HepG2 (cell line): Measurements from ENCODE around the gene NUFIP1. TPM values are rescaled to one million over a fixed set of nuclear protein-coding genes. Genes with fewer than 3 reads are reported as not detected.

Experiments used
- CCDC6 ChIP-seq: sonication (generic); formaldehyde crosslinking; IDR thresholded peaks from 2 replicates; pipeline ENCODE4 v1.8.1; 2022; ENCODE audit warnings: mild to moderate bottlenecking, missing genetic modification reagents, moderate library complexity
- KIAA2018 ChIP-seq: sonication (generic); formaldehyde crosslinking; IDR thresholded peaks from 2 replicates; pipeline ENCODE4 v1.5.0; 2020; ENCODE audit warnings: mild to moderate bottlenecking, missing genetic modification reagents, borderline replicate concordance
- SALL1 ChIP-seq: sonication (generic); formaldehyde crosslinking; IDR thresholded peaks from 2 replicates; pipeline ENCODE4 v1.8.0; 2022; ENCODE audit warnings: mild to moderate bottlenecking, missing genetic modification reagents
- SMAD9 ChIP-seq: sonication (generic); formaldehyde crosslinking; IDR thresholded peaks from 2 replicates; pipeline ENCODE4 v1.5.1; 2020; ENCODE audit warnings: mild to moderate bottlenecking, missing genetic modification reagents
- SMC3 ChIP-seq: IDR thresholded peaks from 2 replicates; pipeline ENCODE4 v1.6.1; 2011; ENCODE audit warnings: low read length, improper control_type of control experiment
- ZBTB26 ChIP-seq: IDR thresholded peaks from 2 replicates; pipeline ENCODE4 v1.6.1; 2016; ENCODE audit warnings: missing compliant biosample characterization, missing genetic modification reagents, borderline replicate concordance
- ZNF275 ChIP-seq: sonication (generic); formaldehyde crosslinking; IDR thresholded peaks from 2 replicates; pipeline ENCODE4 v1.8.0; 2022; ENCODE audit warnings: missing genetic modification reagents, mild to moderate bottlenecking, inconsistent platforms, borderline replicate concordance
- ZNF407 ChIP-seq: sonication (generic); formaldehyde crosslinking; IDR thresholded peaks from one replicate; pipeline ENCODE4 v1.5.1; 2020; ENCODE audit warnings: mild to moderate bottlenecking, missing genetic modification reagents; ENCODE audit errors: not compliant biosample characterization
- ZNF879 ChIP-seq: sonication (generic); formaldehyde crosslinking; IDR thresholded peaks from 2 replicates; pipeline ENCODE4 v1.8.1; 2023; ENCODE audit warnings: missing genetic modification reagents
- polyA plus RNA-seq, 8 experiments: library from polyadenylated mRNA; depleted of rRNA in 3 of 8; stranded (reverse) in 7 of 8; unstranded in 1 of 8; fragments of >200 nt; fragmentation: Illumina TruSeq in 4 of 8; extraction: Trizol in 4 of 8; gene quantifications; 2 replicates each; pipeline versions ENCODE4 v1.2.1 to v1.2.3, GENCODE V29; 2011 to 2016; ENCODE audit warnings: low read depth in 4 of 8, missing spikeins in 1 of 8, mixed read lengths in 1 of 8; ENCODE audit not compliant: insufficient read depth in 1 of 8
- total RNA-seq, 5 experiments: library from RNA; depleted of rRNA; stranded (reverse); fragments of >200 nt; fragmentation: Illumina TruSeq; extraction: Trizol; gene quantifications; 2 replicates each; pipeline ENCODE4 v1.2.3, GENCODE V29; 2016; ENCODE audit warnings: low read depth in 1 of 5

NUFIP1 gene
- total and polyA plus RNA-seq, 2 of the 13 experiments (the other 11 are each of a cell fraction or from before 2014, with no cell fraction given): 1.9 to 10.3 TPM

- TF ChIP-seq ZBTB26 (CRISPR knock-in tag) (no peak), SALL1 (CRISPR knock-in tag) (no peak), KIAA2018 (CRISPR knock-in tag) (no peak), SMAD9 (no peak), CCDC6 (CRISPR knock-in tag) (no peak), ZNF879 (CRISPR knock-in tag) (no peak), SMC3 (no peak), ZNF275 (no peak), ZNF407 (CRISPR knock-in tag) (no peak)
Observed at GRCh38 chr13:44912278-44913016, 76.8 kb downstream of the NUFIP1 start (continued).
